ENCODE measurements around the gene SPDEF.

The SPDEF gene

DNA sequence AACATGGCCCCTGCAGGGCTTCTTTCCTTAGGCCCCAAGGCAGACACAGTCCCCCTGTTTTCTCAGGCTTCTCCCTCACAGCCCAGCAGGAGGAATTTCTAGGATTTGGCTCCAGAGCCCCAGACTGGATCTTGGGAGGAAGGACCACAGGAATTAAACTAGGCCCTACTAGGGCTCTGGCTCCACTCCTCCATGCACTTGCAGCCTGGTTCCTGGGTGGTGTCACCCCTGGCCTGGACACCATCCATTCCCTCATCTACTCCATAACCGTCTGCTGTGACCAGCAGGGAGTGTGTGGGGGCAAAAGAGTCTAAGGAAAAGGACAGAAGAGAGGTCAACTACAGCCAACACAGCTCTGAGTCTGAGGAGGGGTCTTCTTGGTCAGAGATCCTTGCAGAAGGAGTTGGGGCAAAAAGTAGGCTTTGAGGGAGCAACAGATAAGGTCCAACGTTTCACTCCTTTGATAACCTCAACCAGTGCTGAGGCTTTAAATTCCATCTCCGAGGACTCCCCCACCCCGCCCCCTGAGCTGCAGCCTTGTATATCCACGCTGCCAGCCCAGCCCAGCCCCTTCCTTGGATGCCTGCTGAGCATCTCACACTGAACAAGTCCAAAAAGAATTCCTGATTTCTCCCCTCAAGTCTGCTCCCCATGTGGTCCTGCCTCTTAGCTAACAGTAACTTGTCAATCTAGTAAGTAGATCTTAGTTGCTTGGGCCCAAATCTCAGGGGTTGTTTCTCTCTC, 27.9 kb upstream of the SPDEF start:
- DNase-seq (ENCODE audit: low spot score): no peak

DNA sequence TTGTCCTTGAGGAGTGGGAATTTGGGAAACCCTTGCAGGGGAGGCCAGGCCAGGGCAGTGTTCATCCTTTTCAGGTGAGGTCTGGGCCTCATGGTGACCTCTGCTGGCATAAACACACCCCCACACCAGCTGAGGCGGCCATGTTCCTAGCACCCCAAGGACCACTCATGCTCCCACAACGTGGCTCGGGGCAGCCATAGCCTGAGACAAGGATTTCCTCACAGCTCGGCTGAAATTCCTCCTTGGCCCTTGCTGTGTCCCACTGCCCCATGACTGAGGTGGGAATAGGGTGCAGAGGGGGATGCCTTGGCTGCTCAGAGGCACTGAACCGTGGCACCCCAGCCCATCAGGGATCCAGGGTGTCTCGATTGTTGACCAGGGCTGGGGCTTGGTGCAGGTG, 27.3 kb upstream of the SPDEF start:
- DNase-seq (ENCODE audit: low spot score): no peak

DNA sequence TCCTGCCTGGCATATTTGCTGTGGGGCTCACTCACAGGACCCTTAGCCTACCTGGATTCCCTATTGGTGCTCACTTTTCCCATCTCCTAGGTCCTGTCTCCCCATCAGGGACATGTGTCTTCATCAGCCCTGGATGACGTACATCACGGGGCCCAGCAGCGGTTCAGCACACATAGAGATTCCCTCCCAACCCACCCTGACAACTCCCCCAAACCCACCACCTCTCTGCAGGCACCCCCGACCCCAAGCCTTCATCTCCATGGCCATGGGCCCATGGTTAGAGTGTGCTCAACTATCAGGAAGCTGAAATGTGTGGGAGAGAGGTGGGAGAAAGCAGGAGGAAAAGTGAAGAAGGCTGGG, 25.4 kb upstream of the SPDEF start:
- no peak for DNase-seq (ENCODE audit: low spot score)

DNA sequence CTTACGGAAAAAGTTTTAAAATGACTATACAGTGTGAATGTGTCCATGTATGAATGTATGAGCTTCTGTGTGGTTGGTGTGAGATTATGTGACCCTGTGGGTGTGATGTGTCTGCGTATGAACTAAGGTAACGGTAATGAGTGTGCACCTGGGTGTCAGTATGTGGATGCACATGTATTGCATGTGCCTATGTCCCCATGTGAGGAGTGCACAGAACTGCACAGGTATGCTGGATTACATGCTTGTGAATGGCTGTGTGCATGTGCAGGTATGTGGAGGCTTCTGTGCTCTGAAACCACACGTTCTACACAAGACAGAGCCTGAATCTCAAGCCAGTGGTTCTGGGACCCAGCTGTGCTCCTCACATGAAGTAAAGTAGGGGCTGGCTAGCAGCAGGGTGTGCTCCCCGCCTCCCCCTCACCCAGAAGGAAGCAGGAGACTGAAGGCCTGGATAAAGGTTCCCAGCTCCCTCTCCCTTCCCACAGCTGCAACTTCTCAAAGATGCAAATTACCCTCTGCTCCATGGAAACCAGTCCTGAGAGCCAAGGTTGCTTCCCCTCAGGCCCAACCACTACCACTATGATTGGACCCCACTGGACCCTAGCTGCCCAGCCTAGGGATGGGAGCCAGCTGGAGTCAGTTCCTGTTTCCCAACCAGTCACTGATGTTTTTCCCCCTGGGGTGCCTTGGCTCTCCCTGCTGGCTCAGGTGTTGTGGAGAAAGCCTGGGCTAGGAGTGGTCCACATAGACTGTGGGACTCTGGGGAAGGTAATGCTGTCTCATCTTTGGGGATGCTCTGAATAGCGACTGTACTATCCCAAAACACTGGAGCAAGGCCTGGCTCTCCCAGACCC, 24.8 kb upstream of the SPDEF start:
- no peak for DNase-seq (ENCODE audit: low spot score)

DNA sequence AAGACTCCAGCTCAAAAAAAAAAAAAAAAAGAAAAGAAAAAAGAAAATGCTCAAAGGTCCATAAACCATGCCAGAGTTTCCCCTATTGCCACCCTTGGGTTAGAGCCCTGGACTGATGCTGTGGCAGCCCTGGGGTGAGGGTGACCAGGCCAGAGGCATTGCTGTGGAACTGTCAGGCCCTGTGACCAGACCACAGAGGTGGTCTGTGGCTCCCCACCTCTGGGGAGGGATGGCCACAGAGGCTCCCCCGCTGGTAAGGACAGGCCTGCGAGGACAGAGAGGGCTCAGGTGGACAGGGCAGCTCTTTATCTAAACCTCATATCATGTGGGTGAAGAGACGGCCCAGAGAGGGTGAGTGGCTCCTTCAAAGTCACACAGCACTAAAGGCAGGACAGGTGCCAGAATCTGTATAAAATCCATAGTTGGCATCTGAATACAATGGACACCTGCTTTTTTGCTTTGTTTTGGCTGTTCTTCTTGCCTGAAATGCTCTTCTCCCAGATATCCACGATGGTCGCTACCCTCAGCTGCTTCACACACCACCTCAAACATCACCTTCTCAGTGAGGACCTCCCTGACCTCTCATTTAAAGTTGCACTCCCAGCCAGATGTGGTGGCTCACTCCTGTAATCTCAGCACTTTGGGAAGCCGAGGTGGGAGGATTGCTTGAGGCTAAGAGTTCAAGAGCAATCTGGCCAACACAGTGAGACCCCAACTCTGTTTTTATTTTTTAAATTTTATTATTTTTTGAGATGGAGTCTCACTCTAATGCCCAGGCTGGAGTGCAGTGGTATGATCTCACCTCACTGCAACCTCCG, 22.5 kb upstream of the SPDEF start:
- no peak for DNase-seq (ENCODE audit: low spot score)

DNA sequence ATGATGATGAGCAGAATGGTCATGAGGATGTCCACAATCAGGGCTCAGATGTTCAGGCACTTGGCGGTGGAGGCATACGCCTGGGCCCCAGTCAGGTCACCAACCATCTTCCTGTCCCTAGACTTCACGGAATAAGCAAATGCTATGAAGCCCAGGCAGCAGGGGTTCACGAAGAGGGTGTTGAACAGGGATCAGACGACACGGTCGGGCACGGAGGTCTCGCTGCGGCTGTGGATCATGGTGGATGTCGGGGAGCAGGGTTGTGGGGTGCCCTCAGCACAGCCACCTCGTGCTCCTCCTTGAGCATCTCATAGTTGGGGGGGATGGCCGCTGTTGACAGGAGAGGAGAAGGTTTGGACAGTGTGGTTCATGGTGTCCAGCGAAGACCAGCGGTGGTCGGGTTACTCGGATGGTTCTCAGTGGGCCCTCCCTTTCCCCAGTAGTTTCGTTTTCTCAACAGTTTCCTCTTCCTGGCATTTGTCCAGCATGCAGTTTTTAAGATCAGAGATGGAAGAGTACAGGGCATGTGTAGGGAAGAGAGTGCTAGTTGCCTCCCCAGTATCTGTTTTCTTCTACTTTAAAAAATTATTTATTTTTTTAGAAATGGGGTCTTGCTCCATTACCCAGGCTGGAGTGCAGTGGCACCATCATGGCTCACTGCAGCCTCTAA, 20.3 kb upstream of the SPDEF start:
- no peak for DNase-seq (ENCODE audit: low spot score)

DNA sequence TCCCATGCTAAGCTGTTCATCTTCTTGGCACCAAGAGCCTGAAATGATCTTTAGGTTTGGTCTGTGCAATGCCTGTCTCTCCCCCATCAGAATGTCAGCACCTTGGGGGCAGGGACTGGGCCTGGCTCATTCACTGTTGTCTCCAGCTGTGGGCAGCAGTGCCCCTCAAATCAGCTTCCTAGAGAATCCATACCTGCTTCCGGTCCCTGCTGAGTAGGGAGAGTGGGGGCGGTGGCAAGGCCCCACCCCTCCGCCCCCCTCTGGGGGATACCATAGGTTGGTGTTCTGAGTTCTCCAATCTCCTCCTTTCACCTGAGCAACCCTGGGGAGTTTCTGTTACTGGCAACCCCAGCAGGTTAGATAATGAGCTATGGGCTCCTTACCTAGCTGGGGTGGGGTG, 19.2 kb upstream of the SPDEF start:
- DNase-seq (ENCODE audit: low spot score): peak; percentile 76

DNA sequence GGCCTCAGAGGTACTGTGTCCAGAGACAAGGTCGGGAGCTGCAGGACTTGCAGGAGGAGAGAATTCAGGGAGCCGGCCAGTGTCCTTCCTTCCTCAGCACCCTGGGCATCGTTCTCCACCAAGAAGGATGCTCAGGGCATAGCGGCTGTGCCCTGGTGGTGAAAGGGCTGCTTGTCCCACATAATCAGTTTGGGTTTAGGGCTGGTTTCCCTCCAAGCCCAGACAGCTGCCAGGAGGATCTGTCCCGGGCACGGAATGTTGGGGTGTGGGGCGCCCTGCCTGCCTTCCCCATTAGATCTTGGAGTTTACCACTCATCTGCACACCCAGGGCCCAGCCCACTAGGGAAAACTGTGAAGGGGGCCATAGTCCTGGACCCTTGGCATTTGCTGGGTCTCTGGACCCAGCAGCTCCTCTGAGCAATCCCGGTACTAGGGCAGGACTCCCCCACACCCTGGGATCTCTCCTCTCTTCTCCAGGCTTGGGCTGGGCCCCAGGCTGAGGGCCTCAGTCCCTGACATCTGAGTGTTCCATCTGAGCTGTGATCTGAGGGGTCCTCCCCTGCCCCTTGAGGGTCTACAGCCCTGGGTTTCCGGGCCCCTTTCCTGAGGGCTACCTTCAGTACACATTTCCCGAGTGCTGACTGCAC, 18.6 kb upstream of the SPDEF start:
- no peak for DNase-seq (ENCODE audit: low spot score)

DNA sequence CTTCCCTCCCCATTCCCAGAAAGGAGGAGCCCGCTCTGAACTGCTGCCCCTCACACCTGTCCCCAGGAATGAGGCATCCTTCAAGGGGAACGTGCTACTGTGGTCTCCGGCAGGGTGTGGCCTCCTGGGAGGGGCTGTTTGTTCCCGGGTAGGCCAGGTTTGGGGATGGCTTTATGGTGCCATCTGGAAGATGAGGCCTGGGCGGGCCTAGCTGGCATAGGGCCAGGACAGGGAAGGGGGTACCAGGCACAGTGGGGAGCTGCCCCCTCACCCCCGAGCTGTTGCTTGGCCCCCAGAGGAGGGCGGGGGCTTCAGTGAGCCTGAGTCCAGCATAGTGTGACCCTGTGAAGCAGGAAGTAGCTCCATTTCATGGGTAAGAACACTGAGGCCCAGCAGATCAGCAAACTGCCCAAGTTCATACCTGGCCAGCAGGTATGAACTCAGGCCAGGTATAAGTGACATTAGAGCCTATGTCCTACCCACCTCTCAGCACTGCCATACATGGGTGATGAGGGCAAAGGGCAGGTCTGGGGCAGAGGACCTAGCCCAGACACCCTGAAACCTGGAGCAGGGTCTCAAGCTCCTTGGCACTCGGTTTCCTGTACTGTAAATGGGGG, 17.5 kb upstream of the SPDEF start:
- DNase-seq (ENCODE audit: low spot score): no peak

DNA sequence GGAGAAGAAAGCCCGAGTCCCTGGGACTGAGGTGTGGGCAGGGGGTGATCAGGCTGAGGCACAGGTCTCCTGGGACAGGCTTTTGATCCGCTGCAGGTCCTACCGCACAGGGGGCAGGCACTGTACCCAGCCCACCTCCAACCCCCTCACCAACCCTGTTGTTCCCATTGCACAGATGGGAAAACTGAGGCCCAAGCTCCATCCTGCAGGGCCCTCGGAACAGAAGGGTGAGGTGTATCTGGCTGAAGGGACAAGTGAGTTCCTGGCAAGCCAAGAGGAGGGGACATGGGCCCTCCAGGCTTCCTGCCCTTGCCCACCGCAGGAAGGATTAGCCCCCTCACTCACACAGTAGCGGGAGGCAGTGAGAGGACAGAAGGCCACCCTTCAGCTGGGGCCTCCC, 16.5 kb upstream of the SPDEF start:
- DNase-seq (ENCODE audit: low spot score): no peak

DNA sequence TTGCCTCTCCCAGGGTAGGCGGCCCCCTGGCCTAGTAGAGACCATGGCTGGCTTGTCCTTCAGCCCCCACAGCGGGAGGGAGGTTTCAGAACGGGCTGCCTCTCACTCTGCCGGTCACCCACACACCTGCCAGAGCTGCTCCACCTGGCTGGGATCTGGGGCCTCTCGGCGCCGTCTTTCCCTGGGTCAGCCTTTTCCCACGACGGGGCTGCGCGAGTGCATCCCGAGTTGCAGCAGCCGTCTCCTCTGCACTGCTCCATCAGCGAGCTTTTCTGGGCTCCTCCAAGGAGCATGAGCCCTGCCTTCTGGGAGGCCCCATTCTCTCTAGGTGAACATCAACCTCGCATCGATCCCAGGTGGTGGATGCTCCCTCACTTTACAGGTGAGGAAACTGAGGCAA, 15.9 kb upstream of the SPDEF start:
- no peak for DNase-seq (ENCODE audit: low spot score)

DNA sequence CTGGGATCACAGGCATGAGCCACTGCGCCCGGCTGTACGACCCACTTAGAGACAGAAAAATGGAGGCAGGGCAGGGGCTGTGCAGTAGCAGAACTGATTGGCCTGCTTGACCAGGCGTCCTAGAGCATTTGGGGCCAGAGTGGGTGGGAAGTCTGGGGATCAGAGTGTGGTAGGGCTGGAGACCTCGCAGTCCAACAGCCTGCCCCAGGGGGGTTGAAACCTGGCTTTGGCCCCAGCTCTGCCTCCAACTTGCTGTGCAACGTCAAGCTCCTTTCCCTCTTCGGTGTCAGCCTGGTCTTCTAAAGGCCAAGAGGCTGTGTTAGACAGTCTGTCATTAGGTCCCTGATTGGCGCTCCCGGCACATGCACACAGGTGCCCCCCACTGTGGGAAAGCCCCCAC, 15.3 kb upstream of the SPDEF start:
- DNase-seq (ENCODE audit: low spot score): no peak

DNA sequence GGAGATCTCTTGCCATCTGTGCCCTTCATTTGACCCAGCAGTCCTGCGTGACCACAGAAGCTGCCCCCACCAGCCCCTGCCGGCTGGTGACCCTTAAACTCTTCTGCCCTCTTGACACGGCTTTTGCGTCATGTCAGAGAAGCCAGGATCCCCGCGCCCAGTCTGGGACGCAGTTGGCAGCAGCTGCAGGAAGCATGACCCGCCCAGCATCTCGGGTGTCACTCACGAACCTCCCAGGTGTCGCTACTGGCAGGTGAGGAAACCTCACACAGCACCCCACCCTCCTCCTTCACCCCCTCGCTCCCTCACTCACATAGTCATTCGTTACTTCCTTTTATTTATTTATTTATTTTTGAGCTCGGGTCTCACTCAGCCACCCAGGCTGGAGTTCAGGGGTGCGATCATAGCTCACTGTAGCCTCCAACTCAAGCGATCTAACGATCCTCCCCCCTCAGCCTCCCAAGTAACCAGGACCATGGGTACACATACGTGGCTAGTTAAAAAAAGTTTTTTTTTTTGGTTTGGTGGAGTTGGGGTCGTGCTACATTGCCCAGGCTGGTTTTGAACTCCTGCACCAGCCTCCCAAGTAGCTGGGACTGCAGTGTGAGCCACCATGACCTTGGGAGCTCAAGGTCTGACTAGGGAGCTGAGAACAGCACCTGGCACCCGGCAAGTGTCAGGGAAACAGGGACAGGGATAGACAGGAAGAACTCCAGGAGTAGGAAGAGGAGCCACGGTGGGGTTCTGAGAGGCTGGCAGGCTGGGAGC, 14.1 kb upstream of the SPDEF start:
- DNase-seq (ENCODE audit: low spot score): peak; percentile 5

DNA sequence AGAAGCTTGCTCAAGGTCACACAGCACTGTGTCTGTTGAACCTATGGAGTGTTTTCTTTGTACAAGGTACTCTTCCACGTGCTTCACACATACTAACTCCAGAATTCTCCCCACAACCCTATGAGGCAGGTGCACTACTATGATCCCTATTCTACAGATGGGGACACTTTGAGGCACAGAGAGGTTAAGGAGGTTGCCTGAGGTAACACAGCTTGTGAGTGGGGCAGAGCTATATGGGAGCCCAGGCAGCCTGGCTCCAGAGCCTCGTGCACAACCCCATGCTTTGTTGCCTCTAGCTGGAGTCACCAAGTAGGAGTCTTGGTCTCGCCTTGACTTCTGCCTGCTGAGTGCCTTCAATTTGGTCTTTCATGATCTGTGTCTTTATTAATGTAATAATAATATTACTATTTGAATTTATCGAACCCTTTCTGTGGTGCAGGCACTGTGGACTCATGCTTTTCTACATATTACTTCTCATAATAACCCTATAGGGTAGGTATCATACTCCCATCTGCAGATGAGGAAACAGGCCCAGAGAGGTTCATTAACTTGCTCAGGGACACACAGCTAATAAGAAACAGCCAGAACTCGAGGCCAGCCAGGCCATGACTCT, 13.3 kb upstream of the SPDEF start:
- no peak for DNase-seq (ENCODE audit: low spot score)

DNA sequence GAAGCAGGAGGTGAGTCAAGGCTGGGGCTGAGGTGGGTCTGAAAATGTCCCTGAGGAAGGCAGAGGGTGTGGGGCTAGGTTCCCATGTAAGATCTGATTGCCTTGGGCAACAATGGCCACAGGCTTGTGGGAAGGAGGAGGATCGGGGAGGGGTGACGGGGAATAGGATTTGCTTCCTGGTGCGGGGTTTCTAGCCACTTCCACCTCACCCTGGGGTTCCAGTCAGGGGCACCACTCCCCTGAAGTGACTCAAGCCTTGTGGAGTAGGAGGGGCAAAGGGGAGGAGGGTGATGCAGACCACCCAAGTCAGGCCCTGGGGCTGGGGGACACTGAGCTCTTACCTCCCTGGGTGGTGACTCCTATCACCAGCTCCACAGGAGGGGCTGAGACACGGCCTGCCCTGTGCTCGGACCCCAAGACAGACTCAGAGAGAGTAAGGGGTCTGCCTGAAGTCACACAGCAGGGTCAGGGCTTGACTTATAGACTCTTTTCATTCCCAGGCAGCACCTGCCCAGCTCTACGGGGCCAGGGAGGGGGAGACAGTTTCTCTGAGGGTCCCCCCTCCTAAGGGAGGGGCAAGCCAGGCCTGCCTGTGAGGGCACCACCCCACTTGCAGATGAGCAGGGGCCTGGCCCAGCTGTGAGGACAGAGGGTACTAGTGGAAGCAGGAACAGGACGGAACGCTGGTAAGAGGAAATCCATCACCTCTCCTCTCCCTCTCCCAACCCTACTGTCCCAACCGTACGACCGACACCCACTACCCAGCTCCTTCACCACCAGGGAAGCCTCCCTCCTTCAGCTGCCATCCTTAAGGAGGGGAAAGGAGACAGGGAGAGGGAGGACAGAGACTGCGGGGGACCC, 12.4 kb upstream of the SPDEF start:
- DNase-seq (ENCODE audit: low spot score): no peak

DNA sequence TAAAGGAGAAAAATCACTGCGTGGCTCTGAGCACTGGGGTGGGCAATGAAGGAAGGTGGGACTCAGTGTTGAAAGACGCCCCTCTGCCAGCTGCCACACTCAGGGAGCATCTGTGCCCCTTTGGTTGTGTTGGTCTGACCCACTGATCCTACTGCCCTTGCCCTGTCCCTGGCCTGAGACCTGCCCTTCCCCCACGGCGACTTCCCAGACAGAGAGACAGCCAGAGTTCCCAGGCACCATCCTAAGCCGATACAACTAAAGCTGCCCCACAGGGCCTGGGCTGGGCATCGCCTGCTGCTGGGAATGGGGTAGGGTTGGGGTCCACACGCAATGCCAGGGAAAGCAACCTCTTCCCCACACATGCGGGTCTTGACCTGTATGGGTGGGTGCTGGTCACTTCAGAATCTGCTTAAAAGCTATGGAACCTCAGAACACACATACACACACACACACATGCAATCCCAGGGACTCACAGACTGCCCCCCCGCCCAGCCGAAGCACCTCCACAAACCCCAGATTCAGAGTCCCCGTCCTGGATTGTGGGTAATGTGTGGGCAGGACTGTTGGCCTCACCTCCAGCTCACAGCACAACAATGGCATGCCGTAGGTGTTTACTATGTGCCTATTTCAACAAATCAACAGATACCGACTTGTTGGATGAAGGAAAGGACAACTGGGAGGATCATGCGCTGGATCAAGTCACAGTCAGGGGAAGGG, 10.9 kb upstream of the SPDEF start:
- no peak for DNase-seq (ENCODE audit: low spot score)

DNA sequence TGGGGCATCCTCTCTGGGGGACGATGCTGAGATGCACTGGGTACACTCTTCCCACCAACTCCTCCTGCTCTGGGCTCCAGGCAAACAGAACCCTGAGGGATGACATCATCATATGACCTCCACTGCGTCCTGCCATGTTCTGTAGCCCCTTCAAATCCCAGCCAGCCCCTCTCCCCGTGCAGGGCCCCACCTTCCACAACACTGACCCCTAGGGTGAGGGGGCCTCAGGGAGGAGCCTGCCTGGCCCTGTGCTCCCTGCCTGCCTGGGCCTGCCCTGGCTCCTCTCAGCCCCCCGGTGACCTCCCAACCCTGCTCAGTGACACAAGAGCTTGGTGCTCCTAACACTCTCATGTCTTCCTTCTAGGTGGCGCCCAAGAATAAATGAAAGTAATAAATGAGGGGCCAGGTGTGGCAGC, 9.6 kb upstream of the SPDEF start:
- DNase-seq (ENCODE audit: low spot score): no peak

DNA sequence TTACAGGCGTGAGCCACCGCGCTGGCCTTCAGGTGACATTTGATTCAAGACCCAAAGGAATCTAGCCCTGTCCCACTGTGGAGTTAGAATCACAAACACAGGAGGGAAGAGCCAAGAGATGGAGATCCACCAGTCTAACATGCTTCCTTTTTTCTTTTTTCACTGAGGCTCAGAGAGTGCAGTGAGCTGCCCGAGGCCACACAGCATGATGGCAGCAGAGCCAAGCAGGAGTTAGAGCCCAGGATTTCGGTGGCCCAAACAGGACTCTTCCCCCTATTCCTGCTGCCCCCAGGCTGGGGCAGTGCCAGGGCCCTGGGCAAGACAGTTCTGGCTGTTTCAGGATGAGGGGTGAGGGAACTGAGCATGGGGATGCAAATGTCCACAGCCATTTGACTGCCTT, 8.1 kb upstream of the SPDEF start:
- no peak for DNase-seq (ENCODE audit: low spot score)

DNA sequence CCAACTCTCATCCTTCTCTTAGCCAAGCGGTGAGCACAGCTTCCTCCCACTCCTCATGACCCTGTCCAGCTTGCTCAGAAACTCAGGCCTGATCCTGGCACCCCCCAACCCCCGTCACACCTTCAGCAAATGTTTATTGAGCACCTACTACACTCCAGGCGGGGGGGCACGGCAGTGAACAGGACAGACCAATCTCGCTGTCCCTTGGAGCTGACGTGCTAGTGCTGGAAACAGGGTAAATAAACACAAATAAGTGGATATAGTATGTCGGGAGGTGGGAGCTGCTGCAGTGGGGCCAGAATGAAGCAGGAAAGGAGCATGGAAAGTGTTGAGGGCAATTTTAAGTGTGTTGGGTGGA, 7.4 kb upstream of the SPDEF start:
- DNase-seq (ENCODE audit: low spot score): no peak
